Endothelial cell of umbilical vein (primary cell): ENCODE results near the gene TLCD5. TPM values are rescaled to one million over a fixed set of nuclear protein-coding genes. Genes with fewer than 3 reads are reported as not detected.

Source experiments
- BruUV-seq: library from RNA; stranded (reverse); fragments of 400-500 nt; replicated peaks from 2 replicates; lab custom pipeline; 2021; lab: Mats Ljungman, UMichigan
- CTCF ChIA-PET: fragments of 300-600, 350-600 bp; sonication (Branson Sonifier 250); formaldehyde crosslinking; loops from one replicate; lab custom pipeline; 2021; ENCODE audit warnings: antibody characterized with exemption, inconsistent platforms; lab: Charles Lee
- POLR2A ChIA-PET: fragments of 300-600, 350-600 bp; sonication (Branson Sonifier 250); formaldehyde crosslinking; loops from one replicate; lab custom pipeline; 2021; ENCODE audit warnings: antibody characterized with exemption, inconsistent platforms; lab: Charles Lee
- DNase-seq: peaks from one replicate; pipeline ENCODE4 v3.0.0-alpha.2; 2011; ENCODE audit warnings: low read depth, low spot score
- FAIRE-seq: peaks from 2 replicates; lab custom pipeline; 2011; peaks lifted over from hg19 to GRCh38; lab: Jason Lieb, UNC
- H2AFZ ChIP-seq: 2 replicates; pipeline ENCODE4 v1.6.0; 2012; ENCODE audit warnings: low read depth, low read length, control low read depth, inconsistent platforms
- H3K27ac ChIP-seq: 2 replicates; pipeline ENCODE4 v1.5.1; 2011; ENCODE audit warnings: low read depth, mild to moderate bottlenecking, control low read depth, low read length, moderate library complexity; ENCODE audit not compliant: insufficient read depth
- H3K27me3 ChIP-seq, 2 experiments: 2 replicates each; pipeline versions ENCODE4 v1.6.0 to v1.6.1; 2011; ENCODE audit warnings: low read length in 2 of 2, mixed read lengths in 1 of 2; ENCODE audit not compliant: control insufficient read depth in 2 of 2, insufficient read depth in 2 of 2
- H3K36me3 ChIP-seq, 2 experiments: 2 replicates in 1 of 2; 3 replicates in 1 of 2; pipeline ENCODE4 v1.5.1; 2011; ENCODE audit warnings: low read length in 2 of 2, mild to moderate bottlenecking in 1 of 2, moderate library complexity in 1 of 2; ENCODE audit not compliant: control insufficient read depth in 2 of 2, insufficient read depth in 2 of 2; ENCODE audit errors: extremely low read depth in 1 of 2
- H3K4me1 ChIP-seq: 3 replicates; pipeline ENCODE4 v1.5.1; 2011; ENCODE audit warnings: mild to moderate bottlenecking, low read length; ENCODE audit not compliant: control insufficient read depth, insufficient read depth; ENCODE audit errors: extremely low read depth
- H3K4me2 ChIP-seq: 2 replicates; pipeline ENCODE4 v1.6.1; 2011; ENCODE audit warnings: low read length, control low read depth, mixed read lengths; ENCODE audit not compliant: insufficient read depth
- H3K4me3 ChIP-seq, 3 experiments: fragments of 200-600 bp in 1 of 3; sonication (generic), shearing (Covaris generic) in 1 of 3; replicated peaks in 1 of 3; 2 replicates each; pipeline ENCODE4 v1.5.1; 2011 to 2016; ENCODE audit warnings: control low read depth in 3 of 3, low read length in 3 of 3, mild to moderate bottlenecking in 2 of 3, inconsistent platforms in 1 of 3, low read depth in 1 of 3, moderate library complexity in 1 of 3; ENCODE audit not compliant: insufficient read depth in 1 of 3
- H3K79me2 ChIP-seq: 2 replicates; pipeline ENCODE4 v1.6.0; 2012; ENCODE audit warnings: low read length, inconsistent platforms; ENCODE audit not compliant: control insufficient read depth, insufficient read depth
- H3K9ac ChIP-seq: replicated peaks from 2 replicates; pipeline ENCODE3; 2011; ENCODE audit warnings: low read length, control low read depth; ENCODE audit not compliant: insufficient read depth; ENCODE audit errors: extremely low read depth
- H3K9me1 ChIP-seq: replicated peaks from 3 replicates; pipeline ENCODE4 v1.6.0; 2011; ENCODE audit warnings: mild to moderate bottlenecking, low read length; ENCODE audit not compliant: control insufficient read depth, insufficient read depth; ENCODE audit errors: extremely low read depth
- H3K9me3 ChIP-seq: replicated peaks from 2 replicates; pipeline ENCODE4 v1.5.1; 2012; ENCODE audit warnings: low read length, inconsistent platforms; ENCODE audit not compliant: control insufficient read depth, insufficient read depth
- H4K20me1 ChIP-seq: replicated peaks from 2 replicates; pipeline ENCODE3; 2011; ENCODE audit warnings: mild to moderate bottlenecking, low read length; ENCODE audit not compliant: control insufficient read depth, insufficient read depth; ENCODE audit errors: extremely low read depth
- CTCF ChIP-seq, 2 donors: IDR thresholded peaks; 1 replicate in 1 of 2; 2 replicates in 1 of 2; pipeline ENCODE4 v1.5.1; 2011; ENCODE audit warnings: low read length in 2 of 2, mild to moderate bottlenecking in 2 of 2, moderate library complexity in 2 of 2, control low read depth in 1 of 2, inconsistent platforms in 1 of 2, low read depth in 1 of 2; ENCODE audit not compliant: insufficient read depth in 1 of 2; ENCODE audit errors: extremely low read depth in 1 of 2
- EZH2 ChIP-seq: IDR thresholded peaks from 2 replicates; pipeline ENCODE4 v1.6.1; 2012; ENCODE audit warnings: borderline replicate concordance, low read depth, mild to moderate bottlenecking, moderate library complexity, low read length, inconsistent platforms; ENCODE audit not compliant: severe bottlenecking
- FOS ChIP-seq: IDR thresholded peaks from 2 replicates; pipeline ENCODE4 v1.6.1; 2011; ENCODE audit warnings: mild to moderate bottlenecking, low read length, moderate library complexity, borderline replicate concordance; ENCODE audit not compliant: insufficient read depth
- GATA2 ChIP-seq: IDR thresholded peaks from 2 replicates; pipeline ENCODE4 v1.7.0; 2011; ENCODE audit warnings: low read depth, mild to moderate bottlenecking, moderate library complexity, mixed read lengths, low read length; ENCODE audit not compliant: insufficient read length, insufficient read depth
- JUN ChIP-seq: IDR thresholded peaks from 2 replicates; pipeline ENCODE4 v1.6.1; 2011; ENCODE audit warnings: borderline replicate concordance, low read depth; ENCODE audit not compliant: insufficient read length, insufficient read depth
- MAX ChIP-seq: IDR thresholded peaks from 2 replicates; pipeline ENCODE4 v1.6.1; 2011; ENCODE audit not compliant: insufficient read depth, insufficient read length
- MYC ChIP-seq: IDR thresholded peaks from one replicate; pipeline ENCODE4 v1.6.1; 2011; ENCODE audit warnings: mild to moderate bottlenecking, low read depth, low read length
- POLR2A ChIP-seq: IDR thresholded peaks from 2 replicates; pipeline ENCODE4 v1.6.1; 2012; ENCODE audit warnings: low read depth, mild to moderate bottlenecking, control low read depth, low read length
- POLR2AphosphoS5 ChIP-seq: IDR thresholded peaks from 2 replicates; pipeline ENCODE4 v1.6.1; 2012; ENCODE audit warnings: low read depth, mild to moderate bottlenecking, control low read depth, low read length, moderate library complexity; ENCODE audit not compliant: insufficient read depth
- dilution Hi-C: fragments of 300-500 bp; cut with MboI; formaldehyde crosslinking; loops from one replicate; pipeline ENCODE4 v1.15.0; 2019; ENCODE audit warnings: low sequenced_read_pairs; ENCODE audit not compliant: extremely low pct_ligation_motif_present
- intact Hi-C: fragments of 100-400 bp; cut with micrococcal nuclease; formaldehyde crosslinking; loops from one replicate; pipeline ENCODE4 v1.10.0; 2022
- polyA plus RNA-seq, 4 experiments: library from polyadenylated mRNA; depleted of rRNA in 3 of 4; stranded (reverse) in 3 of 4; unstranded in 1 of 4; fragments of >200 nt; gene quantifications; 2 replicates each; pipeline versions ENCODE4 v1.2.1 to v1.2.3, GENCODE V29; 2011 to 2012; ENCODE audit warnings: missing spikeins in 1 of 4
- total RNA-seq: library from RNA; stranded (reverse); gene quantifications from 2 replicates; pipeline ENCODE4 v1.2.3, GENCODE V29; 2021

The TLCD5 gene
- total and polyA plus RNA-seq, 2 donors (not counting 3 experiments of a cell fraction or from before 2014, with no cell fraction given): 6.3 to 9.7 TPM

DNA sequence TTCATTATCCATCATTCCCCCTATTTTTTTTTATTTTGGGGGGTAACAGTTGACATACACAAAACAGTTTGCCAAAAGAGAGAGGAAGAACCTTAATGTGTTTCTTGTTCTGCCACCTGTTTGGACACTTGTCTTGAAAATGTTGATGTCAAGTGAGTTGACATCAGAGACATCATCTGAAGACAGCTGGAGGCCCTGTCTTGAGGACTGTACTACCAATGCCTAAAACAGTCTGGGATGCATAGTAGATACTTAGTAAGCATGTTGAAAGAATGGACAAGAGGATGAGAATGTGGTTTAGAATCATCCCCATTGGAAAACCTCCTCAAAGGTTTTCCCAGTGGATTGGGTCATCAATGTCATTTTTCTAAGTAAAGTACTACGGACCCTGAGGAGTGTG is 8.7 kb downstream of the TLCD5 start:
- Histone ChIP-seq H3K79me2 (peaks cover 26% of the 10 kb centered on the region), H3K4me1 (peaks cover 32% of the 10 kb centered on the region), H3K27ac (no peak overlapping the region), H3K9me3 (no peaks in the 10 kb centered on the region), H4K20me1 (no peaks in the 10 kb centered on the region), H3K4me2 (no peak overlapping the region), H3K27me3 (no peaks in the 10 kb centered on the region), H3K9ac (no peak overlapping the region), H3K9me1 (no peaks in the 10 kb centered on the region), H2AFZ (no peak overlapping the region), H3K4me3 (no peak overlapping the region), H3K36me3 (peaks cover 0 to 13% of the 10 kb centered on the region in 2 experiments)
- dilution Hi-C loops (no loop called here), intact Hi-C loops (loop anchor here (2.0 to 10.0 kb wide), 5 partner anchors 167 to 1861 kb away; partner anchors contain the start of gene SC5D)
- BruUV-seq: no TSS peak
- TF ChIP-seq MYC (no peak), EZH2 (no peak), JUN (no peak), CTCF (IDR thresholded peaks at IDR 0.05; ENCODE audit: extremely low read depth in 1 of 2, insufficient read depth in 1 of 2, low read depth in 1 of 2, low read length in 2 of 2) (no peak), POLR2AphosphoS5 (no peak), POLR2A (no peak), MAX (no peak), FOS (no peak), GATA2 (no peak)
- DNase-seq (no peak), FAIRE-seq (no peak)
- POLR2A ChIA-PET: no interaction called here
- CTCF ChIA-PET: interaction anchor here (0.8 to 4.8 kb wide), 11 partner anchors 9 to 175 kb away, joined by 3 to 32 read pairs (median 7); partner anchors contain the start of gene TLCD5
